Activated CD8-positive, alpha-beta memory T cell treated with anti-CD3 and anti-CD28 coated beads, Interleukin-2, amount 50 U/mL, for 1 hour (primary cell): Measurements from ENCODE around the gene SHISAL2B.
"Not testable (repeated sequence)": the region's sequence is repeated elsewhere in the genome, so short reads cannot be mapped to it uniquely, and the experiment has no call there.

ENCODE experiments used
- DNase-seq: peaks from one replicate; pipeline ENCODE4 v3.0.0-alpha.2; 2020; ENCODE audit errors: extremely low read depth

Gene SHISAL2B

DNA sequence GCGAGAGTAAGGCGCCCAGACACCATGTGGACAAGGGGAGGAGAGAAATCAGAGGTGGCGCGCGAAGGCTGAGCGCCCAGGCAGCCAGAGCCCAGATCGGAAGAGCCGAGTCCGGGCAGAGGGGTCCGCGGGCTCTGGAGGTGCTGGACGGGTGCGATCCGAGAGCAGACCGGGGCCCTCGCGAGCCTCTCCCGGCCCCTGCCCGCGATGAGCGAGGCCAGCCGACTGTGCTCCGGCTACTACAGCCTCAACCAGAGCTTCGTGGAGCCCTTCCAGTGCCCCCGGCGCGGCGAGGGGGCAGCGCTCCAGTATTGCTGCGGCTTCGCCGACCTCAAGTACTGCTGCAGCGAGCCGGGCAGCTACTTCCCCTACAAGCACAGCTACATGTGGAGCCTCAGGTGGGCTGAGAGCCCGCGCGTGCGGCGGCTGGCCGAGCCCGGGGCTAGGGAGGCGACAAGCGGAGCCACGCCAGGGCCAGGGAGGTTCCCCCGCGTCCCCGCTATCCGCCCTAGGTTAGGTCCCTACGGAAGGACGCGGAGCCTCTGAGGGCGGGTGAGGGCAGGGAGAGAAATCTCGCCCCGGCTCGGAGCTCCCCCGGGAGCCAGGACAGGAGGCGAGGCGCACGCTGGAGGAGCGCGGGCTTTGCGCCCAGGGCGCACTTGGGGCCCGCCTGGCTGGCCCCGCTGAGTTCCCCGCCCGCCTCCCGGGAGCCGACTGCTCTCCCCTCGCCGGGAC, at the start of gene SHISAL2B:
TSS of gene SHISAL2B (plus strand) at position 87 of the 735 bp plus-strand sequence. CDS start at position 208, 121 bp downstream.
- no peak for DNase-seq

DNA sequence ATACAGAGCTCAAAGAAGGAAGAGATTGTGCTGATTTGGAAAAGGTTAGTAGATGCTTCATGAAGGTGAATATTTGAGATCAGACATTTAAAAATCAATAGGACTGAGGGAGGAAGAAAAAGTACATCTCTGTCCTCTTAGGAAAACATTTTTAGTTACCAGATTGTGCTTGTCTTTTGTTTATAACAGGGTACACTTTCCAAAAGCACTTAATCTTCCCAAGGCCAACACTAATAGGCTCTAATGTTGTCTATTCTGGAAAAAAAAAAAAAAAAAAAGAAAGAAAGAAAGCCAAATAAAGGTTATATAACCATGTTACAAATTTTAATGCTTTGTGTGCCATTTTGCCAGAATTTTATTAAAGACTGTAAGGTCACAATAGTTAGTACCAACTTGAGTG, 45.5 kb upstream of the SHISAL2B start:
- no peak for DNase-seq

DNA sequence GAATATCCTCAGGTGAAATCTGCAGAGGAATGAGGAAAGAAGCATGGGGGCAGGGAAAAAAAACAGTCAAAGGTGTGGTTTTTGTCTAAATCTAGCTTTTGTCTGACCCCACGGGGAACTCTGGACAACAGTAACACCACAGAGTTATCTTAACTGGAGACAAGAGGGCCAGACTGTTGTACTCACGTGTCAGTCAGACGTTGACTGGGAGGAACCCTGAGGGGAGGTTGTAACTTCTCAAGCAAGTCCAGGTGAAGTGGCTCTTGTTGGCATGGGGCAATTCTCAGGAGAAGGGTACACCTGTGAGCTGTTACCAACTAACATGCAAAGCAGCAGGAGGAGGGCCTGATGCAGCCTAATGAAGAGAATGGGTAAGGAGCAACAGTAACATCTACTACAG, 44.1 kb upstream of the SHISAL2B start:
- no peak for DNase-seq

DNA sequence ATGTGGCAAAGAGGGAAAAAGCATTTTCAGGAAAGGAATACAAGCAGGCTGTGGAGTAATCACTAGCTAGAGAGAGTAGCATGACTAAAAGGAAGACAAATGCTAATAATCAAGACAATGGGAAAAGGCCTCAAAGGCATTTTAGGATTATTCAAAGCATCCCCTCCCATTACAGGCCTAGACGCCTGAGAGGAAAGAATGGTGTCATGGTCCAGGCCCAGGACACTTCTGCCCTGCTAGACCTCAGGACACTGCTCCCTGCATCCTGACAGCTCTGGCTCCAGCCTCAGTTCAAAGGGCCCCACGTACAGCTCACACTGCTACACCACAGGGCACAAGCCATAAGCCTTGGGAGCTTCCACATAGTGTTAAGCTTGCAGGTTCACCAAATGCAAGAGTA, 40.8 kb upstream of the SHISAL2B start:
- no peak for DNase-seq

DNA sequence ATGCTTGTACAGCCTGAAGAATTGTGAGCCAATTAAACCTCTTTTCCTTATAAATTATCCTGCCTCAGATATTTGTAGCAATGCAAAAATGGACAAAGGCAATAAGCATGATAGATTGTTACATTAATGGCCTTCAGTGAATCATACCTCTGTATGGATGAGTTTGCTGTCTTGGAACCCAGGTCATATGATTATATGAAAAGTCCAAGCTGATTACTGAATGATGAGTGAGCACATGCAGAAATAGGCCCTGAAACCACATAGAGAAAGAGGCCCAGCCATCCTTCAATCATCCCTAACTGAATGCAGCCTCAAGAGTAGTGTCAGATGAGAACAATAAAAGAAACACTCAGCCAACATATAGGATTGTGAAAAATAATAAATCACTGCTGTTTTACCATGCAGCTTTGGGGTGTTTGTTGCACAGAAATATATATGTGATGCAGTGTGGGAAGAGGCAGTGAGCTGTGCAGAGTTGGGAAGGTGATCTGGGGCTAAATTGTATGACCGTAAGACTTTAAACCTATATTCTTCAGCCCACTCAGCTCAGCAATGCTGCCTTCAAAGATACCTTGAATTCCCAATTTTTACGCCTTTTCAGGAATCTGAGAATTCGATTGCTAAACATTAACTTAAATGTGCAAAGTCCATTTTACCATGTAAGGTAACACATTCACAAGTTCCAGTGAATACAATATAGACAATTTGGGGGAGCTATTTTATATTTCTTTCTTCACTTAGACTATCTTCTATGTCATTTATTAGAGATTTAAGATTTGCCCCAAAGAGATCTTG, 36.3 kb upstream of the SHISAL2B start:
- DNase-seq = no peak

DNA sequence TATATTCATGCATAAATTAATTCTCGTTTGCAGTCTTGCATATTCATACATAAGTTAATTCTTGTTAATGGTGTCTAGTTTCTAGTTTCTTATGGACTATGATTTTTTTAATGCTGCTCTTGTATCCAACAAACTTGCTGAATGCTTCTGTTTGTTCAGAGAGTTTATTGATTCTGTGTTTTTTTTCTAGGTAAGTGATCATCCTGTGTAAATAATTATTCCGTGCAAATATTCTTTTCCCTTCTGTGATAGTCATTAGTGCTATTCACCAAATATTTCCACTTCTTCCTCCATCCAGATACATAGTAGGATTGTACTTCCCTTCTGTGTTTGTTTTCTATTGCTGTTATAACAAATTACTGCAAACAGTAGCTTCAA, 35.8 kb upstream of the SHISAL2B start:
- DNase-seq = no peak

DNA sequence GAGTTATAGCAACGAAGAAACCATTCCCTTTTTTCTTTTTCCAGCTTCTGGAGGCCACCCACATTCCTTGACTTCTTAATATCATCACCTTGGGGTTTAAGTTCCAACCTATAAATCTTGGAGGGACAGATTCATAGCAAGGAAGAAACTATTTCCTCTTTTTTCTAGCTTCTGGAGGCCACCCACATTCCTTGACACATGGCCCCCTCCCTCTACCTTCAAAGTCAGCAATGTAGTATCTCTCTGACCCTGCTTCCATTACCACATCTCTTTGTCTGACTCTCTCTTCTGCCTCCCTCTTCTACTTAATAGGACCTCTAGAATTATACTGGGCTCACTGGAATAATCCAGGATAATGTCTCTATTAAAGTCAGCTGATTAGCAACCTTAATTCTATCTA, 34.7 kb upstream of the SHISAL2B start:
- no peak for DNase-seq

DNA sequence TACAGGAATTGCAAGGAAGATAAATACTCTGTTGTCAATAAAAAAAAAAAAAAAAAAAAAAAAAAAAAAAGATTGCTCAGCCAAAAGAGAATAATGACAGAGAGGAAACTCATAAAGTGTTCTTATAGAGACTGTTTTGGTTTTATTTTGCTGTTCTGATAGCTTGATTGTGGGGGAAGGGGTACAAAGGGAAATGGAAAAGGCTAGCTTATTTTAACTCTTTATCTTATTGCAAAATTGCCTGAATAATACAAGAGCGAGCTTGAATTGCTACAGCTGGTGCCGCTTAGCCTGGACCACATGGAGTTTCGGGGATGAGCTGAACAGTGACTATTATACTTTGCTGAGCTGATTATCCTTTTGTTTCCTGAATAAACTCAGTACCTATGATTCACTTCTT, 31.0 kb upstream of the SHISAL2B start:
- no peak for DNase-seq

DNA sequence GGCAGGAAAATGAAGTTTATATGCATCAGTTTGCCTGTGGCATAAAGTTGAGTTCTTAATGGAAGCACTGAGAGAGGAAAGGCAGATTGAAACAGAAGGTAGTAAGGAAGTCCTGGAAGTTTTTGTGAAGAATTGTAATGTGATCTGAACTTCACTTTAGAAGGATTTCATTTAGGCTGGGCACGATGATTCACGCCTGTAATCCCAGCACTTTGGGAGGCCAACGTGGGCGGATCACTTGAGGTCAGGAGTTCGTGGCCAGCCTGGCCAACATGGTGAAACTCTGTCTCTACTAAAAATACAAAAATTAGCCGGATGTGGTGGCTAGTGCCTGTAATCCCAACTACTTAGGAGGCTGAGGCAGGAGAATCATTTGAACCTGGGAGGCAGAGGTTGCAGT, 27.1 kb upstream of the SHISAL2B start:
- DNase-seq = not testable (repeated sequence)

DNA sequence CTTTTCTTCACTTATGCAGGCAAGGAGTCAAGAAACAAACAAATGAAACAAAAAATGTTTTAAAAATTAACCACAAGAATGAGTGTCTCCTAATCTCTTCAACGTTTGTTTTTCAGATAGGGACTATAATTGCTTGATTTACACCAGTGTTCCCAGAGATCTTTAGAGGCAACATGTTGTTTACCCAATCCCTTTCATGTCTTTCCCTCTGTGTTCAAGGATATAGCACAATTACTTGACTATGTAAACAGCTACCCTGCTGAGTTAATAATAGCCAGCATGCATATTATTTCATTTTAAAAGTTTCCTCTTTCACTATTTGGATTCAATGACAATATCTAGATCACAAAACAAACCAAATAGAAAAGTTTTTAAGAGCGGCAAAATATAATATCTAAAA, 25.1 kb upstream of the SHISAL2B start:
- no peak for DNase-seq

DNA sequence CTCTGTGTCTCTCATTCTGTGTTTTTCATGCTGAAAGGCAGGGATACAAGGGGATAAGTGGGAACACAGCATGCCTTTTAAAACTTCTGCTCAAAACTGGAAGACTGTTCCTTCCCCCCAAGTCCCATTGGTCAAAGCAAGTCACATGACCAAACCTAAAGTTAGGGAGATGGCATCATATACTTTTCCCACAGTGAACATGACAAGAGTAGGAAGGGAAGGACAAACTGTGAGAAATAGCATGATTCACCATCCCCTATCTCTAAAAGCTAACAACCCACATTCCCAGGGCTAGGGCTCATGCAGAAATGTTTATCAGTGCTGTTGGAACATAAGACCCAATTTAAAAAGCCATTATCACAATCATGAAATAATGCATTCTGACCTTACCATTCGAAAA, 24.2 kb upstream of the SHISAL2B start:
- no peak for DNase-seq

DNA sequence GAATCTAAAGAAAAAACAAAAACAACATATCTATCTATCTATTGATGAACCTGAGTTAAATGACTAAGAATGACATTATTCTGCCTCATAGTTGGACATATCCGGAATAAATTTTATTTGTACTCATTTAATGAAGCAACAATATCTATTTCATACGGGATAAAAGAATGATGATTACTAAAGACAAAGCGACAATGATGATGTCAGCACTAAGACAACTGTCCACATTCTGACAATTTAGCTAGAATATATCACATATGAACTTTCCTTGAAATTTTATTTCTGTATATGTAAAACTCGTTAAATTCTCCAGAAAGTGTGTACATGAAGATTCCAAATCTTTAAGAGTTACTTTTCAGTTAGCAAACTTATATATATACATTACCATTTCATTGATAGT, 23.2 kb upstream of the SHISAL2B start:
- DNase-seq = no peak

DNA sequence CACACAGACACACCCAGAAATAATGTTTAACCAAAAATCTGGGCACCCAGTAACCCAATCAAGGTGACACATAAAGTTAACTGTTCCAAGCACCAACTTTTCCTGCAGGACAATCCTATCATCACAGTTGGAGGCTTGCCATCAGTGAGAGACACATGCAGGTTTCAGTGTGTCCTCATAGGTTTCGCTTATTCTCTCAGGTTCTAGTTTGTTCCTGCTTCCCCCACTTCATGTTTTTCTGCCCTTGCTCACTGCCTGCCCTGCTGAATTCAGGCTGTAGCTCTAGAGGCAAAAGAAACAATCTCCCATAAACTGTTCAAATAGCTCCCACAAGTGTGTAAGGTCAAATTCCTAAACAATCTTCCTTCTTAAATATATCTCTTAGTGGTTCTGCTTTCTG, 20.0 kb upstream of the SHISAL2B start:
- no peak for DNase-seq

DNA sequence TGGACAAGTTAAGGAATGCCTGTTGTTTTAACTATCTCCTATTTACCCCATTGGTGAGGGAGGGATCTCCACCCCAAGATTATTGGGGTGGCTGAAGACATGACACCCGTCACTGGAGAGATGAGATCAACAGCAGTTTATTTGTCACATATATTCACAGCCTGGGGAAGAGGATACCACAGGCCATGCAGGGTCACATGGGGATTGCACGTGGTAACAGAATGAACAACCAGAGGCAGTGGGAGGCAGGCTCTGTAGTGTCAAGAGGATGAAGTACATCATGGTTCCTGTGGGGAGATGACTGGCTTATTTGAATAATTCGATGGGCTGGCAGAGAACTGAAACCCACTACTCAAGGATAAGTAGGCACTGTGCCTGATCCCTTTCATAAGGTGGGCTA, 18.6 kb upstream of the SHISAL2B start:
- DNase-seq = no peak

DNA sequence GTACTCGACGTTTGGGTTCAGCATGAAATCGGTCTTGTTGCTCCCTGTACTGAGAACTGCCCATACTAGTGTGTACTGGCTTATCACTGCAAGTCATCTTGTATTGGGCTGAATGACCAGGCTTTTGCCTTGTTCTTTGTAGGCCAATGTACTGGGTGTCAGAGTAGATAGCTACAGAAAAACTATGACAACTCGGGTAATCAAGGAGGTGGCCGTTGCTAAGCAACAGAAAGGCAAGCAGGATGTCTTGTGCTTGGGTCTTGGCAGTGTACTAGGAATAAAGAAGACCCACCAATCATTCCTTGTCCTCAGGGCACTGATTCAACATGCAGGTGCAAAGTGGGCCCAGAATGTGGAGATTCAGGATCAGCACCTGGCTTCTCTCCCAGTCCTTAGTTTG, 11.9 kb upstream of the SHISAL2B start:
- DNase-seq = no peak

DNA sequence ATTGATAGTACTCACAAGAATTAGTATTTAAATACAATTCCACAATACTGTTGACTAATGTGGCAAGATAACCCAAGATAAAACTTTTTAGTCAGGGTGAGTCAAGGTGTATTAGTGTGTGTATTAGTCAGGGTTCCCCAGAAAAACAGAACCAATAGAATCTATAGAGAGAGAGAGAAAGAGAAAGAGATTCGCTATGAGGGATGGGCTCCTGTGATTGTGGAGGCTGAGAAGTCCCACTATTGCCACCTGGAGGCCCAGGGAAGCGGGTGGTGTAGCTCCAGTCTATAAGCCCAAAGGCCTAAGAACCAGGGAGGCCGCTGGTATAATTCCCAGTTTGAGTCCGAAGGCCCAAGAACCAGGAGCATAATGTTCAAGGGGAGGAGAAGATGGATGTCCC, 10.0 kb upstream of the SHISAL2B start:
- no peak for DNase-seq

DNA sequence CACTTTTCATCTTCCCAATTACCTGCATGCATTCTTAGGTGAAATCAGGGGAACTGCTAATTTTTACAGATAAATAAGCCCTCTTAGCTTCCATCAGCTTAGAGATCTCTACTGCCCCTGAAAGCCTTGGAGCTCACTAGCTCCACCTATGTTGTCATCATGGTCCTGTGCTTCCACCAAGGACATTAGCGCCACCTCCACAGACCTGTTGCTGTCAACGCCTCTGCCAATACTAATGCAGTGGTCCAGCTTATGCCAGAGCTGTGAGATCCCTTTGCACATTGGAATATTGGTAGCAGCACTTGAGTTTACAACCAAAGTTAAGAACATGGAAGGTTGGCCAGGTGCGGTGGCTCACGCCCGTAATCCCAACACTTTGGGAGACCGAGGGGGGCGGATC, 7.7 kb upstream of the SHISAL2B start:
- DNase-seq = no peak

DNA sequence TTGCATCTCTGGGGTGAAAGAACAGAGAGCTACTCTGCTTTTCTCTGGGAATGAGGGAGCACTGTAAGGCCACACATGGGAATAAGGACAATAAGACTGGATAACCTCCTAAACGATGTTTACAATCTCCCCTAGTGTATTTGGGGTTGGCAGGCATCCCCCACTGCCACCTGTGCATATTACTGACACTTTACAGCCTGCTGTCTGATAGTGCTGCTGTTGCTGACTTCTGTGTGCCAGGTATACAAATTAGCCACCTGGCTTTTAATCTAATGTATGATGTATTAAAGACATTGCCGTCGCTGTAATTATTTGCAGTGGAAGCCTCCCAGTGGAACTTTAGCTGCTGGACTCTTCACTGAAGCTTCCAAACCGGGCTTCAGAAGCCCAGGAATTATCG, 4.4 kb upstream of the SHISAL2B start:
- no peak for DNase-seq

DNA sequence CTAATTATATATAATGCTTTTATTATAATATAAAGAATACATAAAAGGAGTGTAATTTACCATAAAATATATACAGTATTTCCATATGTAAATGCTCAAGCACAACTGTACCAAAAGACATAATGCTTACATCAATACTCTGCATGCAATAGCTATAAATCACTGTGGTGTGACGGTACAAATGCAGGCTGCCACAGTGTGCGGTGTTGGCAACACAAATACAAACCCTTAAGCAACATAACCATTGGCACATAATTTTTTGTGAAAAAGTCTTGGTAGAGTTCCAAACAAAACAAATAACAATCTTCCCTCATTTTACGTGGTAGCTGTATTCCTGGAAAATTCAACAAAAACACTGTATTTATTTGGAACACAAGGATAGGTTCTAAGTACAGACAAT, 1.9 kb upstream of the SHISAL2B start:
- no peak for DNase-seq

DNA sequence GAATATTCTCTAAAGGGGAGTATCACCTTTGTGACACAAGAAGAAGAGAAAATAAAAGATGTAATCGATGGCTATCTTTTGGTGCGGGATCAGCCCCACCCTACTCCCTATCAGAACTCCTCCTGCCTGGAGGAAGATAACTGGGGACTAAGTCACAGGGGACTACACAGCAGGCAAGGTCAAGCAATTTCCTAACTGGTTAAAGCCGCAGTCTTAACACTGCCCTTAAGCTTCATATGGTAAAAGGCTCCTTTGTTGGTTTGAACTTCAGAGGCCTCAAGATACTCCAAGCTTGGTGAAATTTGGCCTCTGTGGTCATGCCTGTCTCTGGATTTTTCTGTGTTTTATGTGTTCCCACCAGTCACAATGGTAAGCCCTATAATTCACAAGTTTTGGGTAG, 1.3 kb upstream of the SHISAL2B start:
- DNase-seq = no peak

DNA sequence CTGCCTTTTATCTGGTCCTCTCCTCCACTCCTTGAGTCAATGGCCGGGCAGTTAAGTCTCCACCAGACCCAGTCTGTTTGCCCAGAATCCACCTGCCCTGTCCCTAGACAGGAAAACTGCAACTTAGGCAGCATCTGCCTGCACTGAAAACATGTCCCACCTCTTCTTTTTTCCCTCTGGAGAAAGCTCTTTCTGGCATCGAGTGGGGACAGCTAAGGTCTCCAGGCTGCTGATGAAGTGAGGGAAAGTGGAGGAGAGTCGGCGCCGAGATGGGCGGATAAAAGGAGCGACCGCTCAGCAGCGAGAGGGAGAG, 243 bp upstream of the SHISAL2B start:
- no peak for DNase-seq

DNA sequence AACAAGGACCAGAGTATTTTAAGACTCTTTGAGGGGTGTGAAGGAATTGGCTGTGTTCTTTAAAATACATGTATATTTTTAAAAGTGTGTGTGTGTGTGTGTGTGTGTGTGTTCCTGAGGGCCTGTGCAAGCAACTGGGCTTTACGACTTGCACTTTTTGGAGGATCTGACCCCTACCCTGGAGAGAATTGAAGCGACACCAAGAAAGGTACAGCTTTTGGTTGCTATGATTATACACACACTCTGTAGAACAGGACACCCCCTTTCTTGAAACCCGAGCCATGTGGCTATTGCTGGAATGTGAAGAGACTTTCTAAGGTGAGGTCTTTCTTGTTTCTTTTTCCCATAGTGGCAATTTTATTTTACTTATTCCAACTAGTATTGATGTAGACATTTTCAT, 988 bp downstream of the SHISAL2B start:
- no peak for DNase-seq

DNA sequence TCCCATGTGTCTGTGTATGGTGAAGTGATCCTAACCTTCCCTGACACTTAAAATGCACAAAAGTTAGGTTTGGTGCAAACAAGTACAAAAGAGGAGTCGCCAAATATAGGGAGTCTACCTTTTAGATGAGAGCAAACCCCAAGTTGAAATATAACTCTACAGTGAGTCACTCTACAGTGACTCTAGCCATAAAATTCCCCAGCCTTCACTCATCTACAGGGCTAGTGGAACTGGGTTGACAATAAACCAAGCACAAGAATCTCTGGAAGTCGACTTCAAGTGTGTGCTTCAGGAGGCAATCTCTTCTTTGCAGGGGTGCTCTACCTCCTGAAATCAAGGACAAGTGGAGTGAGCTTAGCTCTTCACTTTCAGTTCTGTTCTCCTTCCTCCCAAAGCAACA, 3.3 kb downstream of the SHISAL2B start:
- no peak for DNase-seq

DNA sequence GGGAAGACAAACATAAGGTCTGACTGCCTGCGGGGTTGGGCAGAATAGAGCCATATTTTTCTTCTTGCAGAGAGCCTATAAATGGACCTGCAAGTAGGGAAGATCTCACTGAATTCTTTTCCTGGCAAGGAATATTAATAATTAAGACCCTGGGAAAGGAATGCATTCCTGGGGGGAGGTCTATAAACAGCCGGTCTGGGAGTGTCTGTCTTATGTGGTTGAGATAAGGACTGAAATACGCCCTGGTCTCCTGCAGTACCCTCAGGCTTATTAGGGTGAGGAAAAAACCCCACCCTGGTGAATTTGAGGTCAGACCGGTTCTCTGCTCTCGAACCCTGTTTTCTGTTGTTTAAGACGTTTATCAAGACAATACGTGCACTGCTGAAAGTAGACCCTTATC, 6.1 kb downstream of the SHISAL2B start:
- not testable (repeated sequence) for DNase-seq
